Kidney epithelial cell (primary cell): ENCODE measurements around the gene HIPK3. TPM values are rescaled to one million over a fixed set of nuclear protein-coding genes. Genes with fewer than 3 reads are reported as not detected.

ENCODE experiments used
- DNase-seq: peaks from one replicate; pipeline ENCODE4 v3.0.0-alpha.2; 2010; ENCODE audit warnings: low read depth
- H3K27me3 ChIP-seq: 2 replicates; pipeline ENCODE4 v1.6.0; 2011; ENCODE audit warnings: low read length; ENCODE audit not compliant: control insufficient read depth, insufficient read depth
- H3K36me3 ChIP-seq: 2 replicates; pipeline ENCODE4 v1.5.1; 2011; ENCODE audit warnings: low read length; ENCODE audit not compliant: control insufficient read depth, insufficient read depth
- H3K4me3 ChIP-seq: 2 replicates; pipeline ENCODE4 v1.5.1; 2011; ENCODE audit warnings: low read depth, mild to moderate bottlenecking, control low read depth, low read length
- total RNA-seq: library from RNA; depleted of rRNA; stranded (reverse); fragments of >200 nt; gene quantifications from 2 replicates; pipeline ENCODE4 v1.2.3, GENCODE V29; 2015
- TF ChIP-seq, protein P1 (sequence below): IDR thresholded peaks from 2 replicates; pipeline ENCODE4 v1.5.1; 2011; ENCODE audit warnings: mild to moderate bottlenecking, moderate library complexity, low read length, control low read depth, inconsistent platforms; ENCODE audit not compliant: insufficient read depth, poor library complexity, severe bottlenecking

The HIPK3 gene
- total RNA-seq, 1 donor from 2014 or later, result 66.8 TPM

DNA sequence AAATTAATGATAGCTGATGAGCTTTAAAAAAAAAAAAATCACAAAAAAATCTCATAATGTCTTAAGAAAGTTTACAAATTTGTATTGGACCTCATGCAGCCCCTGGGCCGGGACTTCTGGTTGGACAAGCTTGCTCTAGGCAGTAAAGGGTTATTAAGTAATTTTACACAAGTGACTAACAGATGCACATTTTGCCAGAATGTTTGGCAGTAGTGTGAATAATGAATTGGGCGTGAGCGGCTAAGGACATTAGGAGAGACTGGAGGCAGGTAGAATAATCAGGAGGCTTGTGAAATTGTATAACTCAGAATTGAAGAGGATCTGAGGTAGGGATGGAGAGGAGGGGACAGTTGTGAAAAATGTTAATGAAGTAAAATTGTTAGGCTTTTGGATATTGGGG lies 77.4 kb downstream of the HIPK3 start:
- no peaks in the 10 kb centered on the region for H3K36me3 ChIP-seq
- TF ChIP-seq, protein P1, sequence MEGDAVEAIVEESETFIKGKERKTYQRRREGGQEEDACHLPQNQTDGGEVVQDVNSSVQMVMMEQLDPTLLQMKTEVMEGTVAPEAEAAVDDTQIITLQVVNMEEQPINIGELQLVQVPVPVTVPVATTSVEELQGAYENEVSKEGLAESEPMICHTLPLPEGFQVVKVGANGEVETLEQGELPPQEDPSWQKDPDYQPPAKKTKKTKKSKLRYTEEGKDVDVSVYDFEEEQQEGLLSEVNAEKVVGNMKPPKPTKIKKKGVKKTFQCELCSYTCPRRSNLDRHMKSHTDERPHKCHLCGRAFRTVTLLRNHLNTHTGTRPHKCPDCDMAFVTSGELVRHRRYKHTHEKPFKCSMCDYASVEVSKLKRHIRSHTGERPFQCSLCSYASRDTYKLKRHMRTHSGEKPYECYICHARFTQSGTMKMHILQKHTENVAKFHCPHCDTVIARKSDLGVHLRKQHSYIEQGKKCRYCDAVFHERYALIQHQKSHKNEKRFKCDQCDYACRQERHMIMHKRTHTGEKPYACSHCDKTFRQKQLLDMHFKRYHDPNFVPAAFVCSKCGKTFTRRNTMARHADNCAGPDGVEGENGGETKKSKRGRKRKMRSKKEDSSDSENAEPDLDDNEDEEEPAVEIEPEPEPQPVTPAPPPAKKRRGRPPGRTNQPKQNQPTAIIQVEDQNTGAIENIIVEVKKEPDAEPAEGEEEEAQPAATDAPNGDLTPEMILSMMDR, result no peak
- no peaks in the 10 kb centered on the region for H3K27me3 ChIP-seq
- DNase-seq, result no peak
- H3K4me3 ChIP-seq, result no peak overlapping the region

DNA sequence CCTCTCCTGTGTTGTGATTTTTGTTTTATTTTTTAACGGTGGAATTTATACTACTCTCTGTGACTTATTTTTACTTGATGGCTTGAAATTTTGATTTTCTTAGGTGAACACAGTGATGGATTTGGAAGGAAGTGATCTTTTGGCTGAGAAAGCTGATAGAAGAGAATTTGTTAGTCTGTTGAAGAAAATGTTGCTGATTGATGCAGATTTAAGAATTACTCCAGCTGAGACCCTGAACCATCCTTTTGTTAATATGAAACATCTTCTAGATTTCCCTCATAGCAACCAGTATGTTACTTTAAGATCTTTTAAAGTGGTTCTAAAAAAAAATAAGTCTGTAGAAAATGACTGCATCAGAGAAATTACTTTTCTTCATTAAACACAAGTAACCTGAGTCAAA lies 82.1 kb downstream of the HIPK3 start:
- Histone ChIP-seq H3K36me3 (no peaks in the 10 kb centered on the region), H3K4me3 (no peak overlapping the region), H3K27me3 (no peaks in the 10 kb centered on the region)
- TF ChIP-seq, protein P1, result no peak
- no peak for DNase-seq

DNA sequence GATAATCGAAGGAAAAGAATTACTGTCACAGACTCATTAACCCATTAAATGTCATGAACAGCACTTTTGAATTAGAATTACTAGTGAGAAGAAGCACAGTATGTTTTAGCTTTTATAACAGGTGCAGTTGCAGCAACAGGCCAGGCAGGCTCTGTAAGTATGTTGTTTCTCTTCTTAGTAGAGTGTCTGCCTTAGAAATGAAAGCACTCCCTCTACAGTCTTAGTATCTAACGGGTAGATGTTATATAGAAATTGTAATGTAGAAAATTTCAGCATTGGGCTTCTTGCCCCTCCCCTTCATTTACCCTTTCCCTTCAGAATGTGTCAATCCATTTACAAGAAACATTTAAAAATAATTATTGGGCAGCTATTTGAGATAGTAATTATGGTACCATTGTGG lies 87.4 kb downstream of the HIPK3 start:
- no peak for DNase-seq
- H3K36me3 ChIP-seq, result peaks cover 1% of the 10 kb centered on the region
- no peak overlapping the region for H3K4me3 ChIP-seq
- TF ChIP-seq, protein P1, result no peak
- no peaks in the 10 kb centered on the region for H3K27me3 ChIP-seq

DNA sequence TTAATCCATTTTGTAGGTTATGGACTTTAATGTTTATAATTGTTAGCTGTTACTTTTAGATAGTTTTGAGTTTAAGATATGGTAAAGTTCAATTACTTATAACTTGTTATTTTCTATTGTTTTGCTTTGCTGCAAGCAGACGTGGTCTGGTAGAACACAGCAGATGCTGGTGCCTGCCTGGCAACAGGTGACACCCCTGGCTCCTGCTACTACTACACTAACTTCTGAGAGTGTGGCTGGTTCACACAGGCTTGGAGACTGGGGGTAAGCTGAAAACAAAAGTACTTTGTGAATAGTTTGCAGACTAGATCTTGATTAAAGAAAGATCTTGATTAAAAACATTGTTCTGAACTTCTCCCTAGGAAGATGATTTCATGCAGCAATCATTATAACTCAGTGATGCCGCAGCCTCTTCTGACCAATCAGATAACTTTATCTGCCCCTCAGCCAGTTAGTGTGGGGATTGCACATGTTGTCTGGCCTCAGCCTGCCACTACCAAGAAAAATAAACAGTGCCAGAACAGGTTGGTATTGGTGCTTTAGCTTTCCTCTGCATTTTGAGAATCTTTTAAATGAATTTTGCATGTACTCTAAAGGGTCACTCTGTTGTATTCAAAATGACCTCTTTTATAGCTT lies 90.4 kb downstream of the HIPK3 start:
- no peak for DNase-seq
- H3K27me3 ChIP-seq, result no peaks in the 10 kb centered on the region
- TF ChIP-seq, protein P1, result no peak
- peaks cover 1% of the 10 kb centered on the region for H3K36me3 ChIP-seq
- H3K4me3 ChIP-seq, result no peak overlapping the region

DNA sequence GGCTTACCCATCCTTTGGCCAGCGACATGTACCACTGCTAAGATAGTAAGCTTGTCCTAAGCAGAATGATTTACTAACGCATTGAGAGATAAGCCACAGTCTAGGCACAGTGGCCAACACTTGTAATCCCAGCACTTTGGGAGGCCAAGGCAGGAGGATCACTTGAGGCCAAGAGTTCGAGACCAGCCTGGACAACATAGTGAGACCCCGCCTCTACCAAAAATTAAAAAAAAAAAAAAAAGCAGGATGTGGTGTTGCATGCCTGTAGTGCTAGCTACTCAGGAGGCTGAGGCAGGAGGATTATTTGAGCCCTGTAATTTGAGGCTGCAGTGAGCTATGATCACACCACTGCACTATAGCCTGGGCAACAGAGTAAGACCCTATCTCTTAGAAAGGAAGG lies 93.1 kb downstream of the HIPK3 start:
- H3K27me3 ChIP-seq, result no peaks in the 10 kb centered on the region
- TF ChIP-seq, protein P1, result no peak
- DNase-seq, result no peak
- H3K4me3 ChIP-seq, result no peak overlapping the region
- peaks cover 1% of the 10 kb centered on the region for H3K36me3 ChIP-seq
